ENCODE results near the gene SMCO3. TPM values are rescaled to one million over a fixed set of nuclear protein-coding genes. Genes with fewer than 3 reads are reported as not detected.

The SMCO3 gene
- total RNA-seq, 1 experiment from 2014 or later, result not detected

DNA sequence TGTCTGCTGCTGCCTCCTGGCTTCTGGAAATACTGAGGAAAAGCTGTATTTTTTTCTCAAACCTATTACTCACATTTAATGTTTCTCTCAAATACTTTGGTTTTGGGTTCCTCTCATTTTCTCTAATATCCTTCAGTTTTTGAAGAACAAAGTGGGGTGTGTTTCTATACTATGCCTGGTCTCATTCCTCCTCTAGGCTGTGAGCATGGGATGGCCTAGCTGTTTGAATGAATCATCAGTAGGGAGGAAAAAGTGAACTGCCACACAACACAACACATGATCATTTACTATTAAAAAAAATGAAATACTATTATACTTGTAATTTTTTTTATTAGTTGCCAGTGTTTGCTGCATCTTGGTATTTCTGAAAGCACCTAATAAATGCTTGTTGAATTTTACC, 11.3 kb upstream of the SMCO3 start:
- TF ChIP-seq, protein P1, sequence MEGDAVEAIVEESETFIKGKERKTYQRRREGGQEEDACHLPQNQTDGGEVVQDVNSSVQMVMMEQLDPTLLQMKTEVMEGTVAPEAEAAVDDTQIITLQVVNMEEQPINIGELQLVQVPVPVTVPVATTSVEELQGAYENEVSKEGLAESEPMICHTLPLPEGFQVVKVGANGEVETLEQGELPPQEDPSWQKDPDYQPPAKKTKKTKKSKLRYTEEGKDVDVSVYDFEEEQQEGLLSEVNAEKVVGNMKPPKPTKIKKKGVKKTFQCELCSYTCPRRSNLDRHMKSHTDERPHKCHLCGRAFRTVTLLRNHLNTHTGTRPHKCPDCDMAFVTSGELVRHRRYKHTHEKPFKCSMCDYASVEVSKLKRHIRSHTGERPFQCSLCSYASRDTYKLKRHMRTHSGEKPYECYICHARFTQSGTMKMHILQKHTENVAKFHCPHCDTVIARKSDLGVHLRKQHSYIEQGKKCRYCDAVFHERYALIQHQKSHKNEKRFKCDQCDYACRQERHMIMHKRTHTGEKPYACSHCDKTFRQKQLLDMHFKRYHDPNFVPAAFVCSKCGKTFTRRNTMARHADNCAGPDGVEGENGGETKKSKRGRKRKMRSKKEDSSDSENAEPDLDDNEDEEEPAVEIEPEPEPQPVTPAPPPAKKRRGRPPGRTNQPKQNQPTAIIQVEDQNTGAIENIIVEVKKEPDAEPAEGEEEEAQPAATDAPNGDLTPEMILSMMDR (IDR thresholded peaks at IDR 0.05; ENCODE audit: unreplicated experiment), result no peak
- H3K27me3 Mint-ChIP-seq (ENCODE audit: insufficient read depth, unreplicated experiment), result no peaks in the 10 kb centered on the region
- BruUV-seq (replicated peaks), result no TSS peak
- H3K36me3 Mint-ChIP-seq (ENCODE audit: insufficient read depth, unreplicated experiment), result no peaks in the 10 kb centered on the region
- ChIA-PET POLR2A (interaction anchor here (0.5 to 3.1 kb wide), 9 partner anchors 9 to 395 kb away, joined by 3 to 19 read pairs (median 6); partner anchors contain the start of genes C12orf60 and WBP11), CTCF (interaction anchor here (0.6 to 1.7 kb wide), 5 partner anchors 12 to 196 kb away, joined by 3 to 5 read pairs (median 3); no protein-coding TSS in a partner anchor)
- no peaks in the 10 kb centered on the region for H3K9me3 Mint-ChIP-seq (ENCODE audit: unreplicated experiment)
- peaks cover 19% of the 10 kb centered on the region for H3K4me1 Mint-ChIP-seq (ENCODE audit: insufficient read depth, unreplicated experiment)
- peak overlapping the region; percentile 67 for H3K27ac Mint-ChIP-seq (ENCODE audit: low read depth, unreplicated experiment)
- intact Hi-C loops (cut with micrococcal nuclease), result loop anchor here (2.0 kb wide), 1 partner anchor 22 kb away; the partner anchor contains the start of genes C12orf60 and WBP11
- no peak for DNase-seq (ENCODE audit: unreplicated experiment)
- H3K4me3 Mint-ChIP-seq (ENCODE audit: unreplicated experiment), result no peak overlapping the region

DNA sequence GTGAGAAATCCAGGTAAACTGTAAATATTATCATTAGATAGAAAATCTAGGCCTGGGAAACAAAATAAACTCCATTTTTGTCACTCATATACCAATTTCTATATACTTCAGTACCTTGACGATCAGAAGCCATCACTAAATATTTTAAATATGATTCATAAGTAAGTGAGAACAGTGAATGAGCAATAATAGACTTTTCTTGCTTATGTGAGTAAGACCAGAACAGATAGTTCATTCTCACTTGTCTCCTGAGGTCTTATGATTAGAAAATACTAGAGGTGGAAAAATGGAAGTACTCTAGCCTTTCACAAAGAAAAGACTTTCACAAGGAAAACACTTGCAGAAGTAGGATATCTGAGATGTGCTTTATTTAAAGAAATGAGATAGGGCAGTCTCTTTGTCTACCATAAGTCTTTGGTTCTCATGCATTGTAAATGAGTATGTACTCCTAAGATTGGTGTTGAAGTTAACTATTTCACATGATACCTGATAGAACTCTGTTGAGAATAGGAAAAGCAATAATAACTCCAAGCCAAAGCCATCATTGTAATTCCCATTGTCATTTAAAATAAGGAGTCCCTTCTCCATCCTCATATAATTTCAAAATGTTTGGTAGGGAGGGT, 10.1 kb upstream of the SMCO3 start:
- H3K27ac Mint-ChIP-seq (ENCODE audit: low read depth, unreplicated experiment), result peak overlapping the region; percentile 67
- no peaks in the 10 kb centered on the region for H3K9me3 Mint-ChIP-seq (ENCODE audit: unreplicated experiment)
- H3K4me3 Mint-ChIP-seq (ENCODE audit: unreplicated experiment), result no peak overlapping the region
- peaks cover 19% of the 10 kb centered on the region for H3K4me1 Mint-ChIP-seq (ENCODE audit: insufficient read depth, unreplicated experiment)
- no TSS peak for BruUV-seq (replicated peaks)
- DNase-seq (ENCODE audit: unreplicated experiment), result no peak
- no peaks in the 10 kb centered on the region for H3K27me3 Mint-ChIP-seq (ENCODE audit: insufficient read depth, unreplicated experiment)
- TF ChIP-seq, protein P1 (IDR thresholded peaks at IDR 0.05; ENCODE audit: unreplicated experiment), result no peak
- POLR2A ChIA-PET, result interaction anchor here (0.6 to 3.1 kb wide), 6 partner anchors 10 to 396 kb away, joined by 3 to 19 read pairs (median 8); partner anchors contain the start of genes C12orf60 and WBP11
- intact Hi-C loops (cut with micrococcal nuclease), result loop anchor here (2.0 kb wide), 1 partner anchor 21 kb away; the partner anchor contains the start of genes C12orf60 and WBP11
- CTCF ChIA-PET, result interaction anchor here (0.7 to 1.5 kb wide), 2 partner anchors 13 kb away, joined by 3 to 4 read pairs; no protein-coding TSS in a partner anchor
- H3K36me3 Mint-ChIP-seq (ENCODE audit: insufficient read depth, unreplicated experiment), result no peaks in the 10 kb centered on the region

DNA sequence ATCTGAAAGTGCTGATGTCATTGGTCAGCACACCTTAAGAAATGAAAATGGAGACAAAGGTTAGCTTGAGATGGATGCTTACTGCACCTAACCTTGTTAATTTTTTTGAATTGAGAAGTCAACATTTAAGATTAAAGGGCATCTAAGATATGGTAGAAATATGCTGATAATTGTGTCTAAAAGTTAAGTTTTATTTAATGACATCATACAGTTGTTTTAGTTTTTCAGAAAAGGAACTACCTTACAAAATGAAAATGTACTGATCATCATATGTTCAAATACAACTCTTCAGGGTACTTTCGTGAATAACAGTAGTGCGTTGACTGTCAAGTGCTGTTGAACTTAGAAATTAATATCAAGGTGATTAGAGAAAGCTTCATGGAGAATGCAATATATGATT, 2.5 kb downstream of the SMCO3 start:
- peaks cover 6% of the 10 kb centered on the region for H3K36me3 Mint-ChIP-seq (ENCODE audit: insufficient read depth, unreplicated experiment)
- ChIA-PET CTCF (interaction anchor here (0.6 to 5.3 kb wide), 30 partner anchors 11 to 625 kb away, joined by 3 to 84 read pairs (median 6); partner anchors contain the start of genes ART4 and RERG), POLR2A (interaction anchor here (0.9 to 2.6 kb wide), 10 partner anchors 8 to 410 kb away, joined by 3 to 22 read pairs (median 4); partner anchors contain the start of genes C12orf60, RERG and WBP11)
- no TSS peak for BruUV-seq (replicated peaks)
- intact Hi-C loops (cut with micrococcal nuclease), result loop anchor here (1.0 kb wide), 2 partner anchors 34 to 184 kb away; no protein-coding TSS in a partner anchor
- no peak overlapping the region for H3K27ac Mint-ChIP-seq (ENCODE audit: low read depth, unreplicated experiment)
- no peak overlapping the region for H3K4me3 Mint-ChIP-seq (ENCODE audit: unreplicated experiment)
- peaks cover 6% of the 10 kb centered on the region for H3K4me1 Mint-ChIP-seq (ENCODE audit: insufficient read depth, unreplicated experiment)
- H3K9me3 Mint-ChIP-seq (ENCODE audit: unreplicated experiment), result no peaks in the 10 kb centered on the region
- TF ChIP-seq, protein P1 (IDR thresholded peaks at IDR 0.05; ENCODE audit: unreplicated experiment), result no peak
- no peaks in the 10 kb centered on the region for H3K27me3 Mint-ChIP-seq (ENCODE audit: insufficient read depth, unreplicated experiment)
- DNase-seq (ENCODE audit: unreplicated experiment), result no peak

DNA sequence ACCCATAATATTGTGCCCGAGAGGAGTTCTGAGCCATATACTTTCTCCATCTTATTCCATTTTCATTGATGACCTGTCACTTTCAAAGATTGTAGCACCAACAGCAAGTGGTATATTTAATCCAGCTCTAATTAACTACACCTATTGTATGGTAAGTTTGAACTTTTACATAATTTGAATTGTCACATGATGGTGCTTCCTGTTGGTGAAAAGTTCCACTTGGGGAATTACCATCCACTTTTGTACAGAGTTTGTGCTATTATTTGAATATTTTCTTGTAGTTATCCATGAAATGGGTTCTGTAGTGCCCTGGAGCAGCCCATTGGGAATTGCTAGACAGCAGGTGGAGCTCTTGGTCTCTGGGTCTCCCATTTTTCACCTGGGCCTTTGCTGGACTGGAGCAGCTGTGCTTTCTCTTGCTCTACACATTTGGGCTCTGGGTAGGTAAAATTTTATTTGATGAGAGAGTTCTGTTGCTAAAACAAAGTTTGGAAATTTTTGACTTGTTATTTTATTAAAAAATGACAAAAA, 3.0 kb downstream of the SMCO3 start:
- H3K27ac Mint-ChIP-seq (ENCODE audit: low read depth, unreplicated experiment), result no peak overlapping the region

More for the DNA sequence above, 3.0 kb downstream of the SMCO3 start:
- H3K36me3 Mint-ChIP-seq (ENCODE audit: insufficient read depth, unreplicated experiment), result peaks cover 6% of the 10 kb centered on the region
- no peaks in the 10 kb centered on the region for H3K27me3 Mint-ChIP-seq (ENCODE audit: insufficient read depth, unreplicated experiment)
- H3K9me3 Mint-ChIP-seq (ENCODE audit: unreplicated experiment), result no peaks in the 10 kb centered on the region
- TF ChIP-seq, protein P1 (IDR thresholded peaks at IDR 0.05; ENCODE audit: unreplicated experiment), result peak; percentile 65
- no peak overlapping the region for H3K4me3 Mint-ChIP-seq (ENCODE audit: unreplicated experiment)
- CTCF ChIA-PET, result interaction anchor here (0.6 to 5.3 kb wide), 36 partner anchors 9 to 633 kb away, joined by 3 to 84 read pairs (median 4); partner anchors contain the start of genes ART4 and RERG
- POLR2A ChIA-PET, result interaction anchor here (0.8 to 2.6 kb wide), 10 partner anchors 7 to 410 kb away, joined by 3 to 22 read pairs (median 3); partner anchors contain the start of genes C12orf60, RERG and WBP11
- peaks cover 6% of the 10 kb centered on the region for H3K4me1 Mint-ChIP-seq (ENCODE audit: insufficient read depth, unreplicated experiment)
- intact Hi-C loops (cut with micrococcal nuclease), result loop anchor here (1.0 kb wide), 2 partner anchors 34 to 184 kb away; no protein-coding TSS in a partner anchor
- peak; percentile 64 for DNase-seq (ENCODE audit: unreplicated experiment)
- no TSS peak for BruUV-seq (replicated peaks)

All from MCF 10A (cell line).